Measurements from ENCODE around the gene ARID3B. TPM values are rescaled to one million over a fixed set of nuclear protein-coding genes. Genes with fewer than 3 reads are reported as not detected.
A peak's percentile ranks its signal among the peaks of the same experiment; 100 is the strongest.

ARID3B gene
- total and polyA plus RNA-seq, 2 of the 13 experiments (the other 11 are each of a cell fraction or from before 2014, with no cell fraction given): 5.3 to 12.8 TPM

DNA sequence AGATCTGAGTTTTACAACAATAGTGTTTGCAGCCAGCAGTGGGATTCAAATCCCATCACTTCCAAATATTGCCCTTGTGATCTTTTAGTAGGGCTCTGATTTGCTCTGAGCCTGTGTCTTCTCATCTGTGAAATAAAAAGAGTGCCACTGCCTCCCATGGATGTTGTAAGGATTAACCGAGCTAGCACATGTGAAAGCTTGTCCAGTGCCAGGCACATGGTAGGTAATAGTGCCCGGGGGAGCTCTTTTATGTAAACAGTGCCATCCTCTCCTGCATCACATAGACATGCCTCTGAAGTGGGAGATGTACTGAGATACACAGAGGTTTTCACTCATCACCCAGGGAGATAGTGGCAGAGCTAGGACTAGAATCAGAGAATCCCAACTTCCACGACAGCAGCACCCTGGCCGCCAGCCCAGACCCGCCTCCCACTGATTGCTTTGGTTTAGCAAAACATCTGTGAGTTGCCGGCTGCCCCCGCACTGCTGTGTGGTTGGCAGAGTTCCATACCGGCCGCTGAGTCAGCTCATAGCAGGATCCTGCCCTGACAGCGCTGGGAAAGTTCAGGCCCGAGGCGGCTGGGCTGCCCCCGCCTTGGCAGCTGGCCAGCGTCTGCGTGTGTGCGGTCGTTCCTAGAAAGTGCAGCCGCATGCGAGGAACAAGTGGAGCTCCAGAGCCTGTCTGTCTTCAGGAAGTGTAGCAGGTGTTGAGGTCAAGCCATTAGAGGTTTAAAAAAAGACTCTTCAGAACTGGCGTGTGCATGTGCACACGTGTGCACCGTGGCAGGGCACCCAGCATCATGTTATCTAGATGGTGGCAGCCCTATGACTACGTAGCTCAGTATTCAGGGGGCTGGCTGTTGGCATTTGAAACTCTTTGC, 5.0 kb downstream of the ARID3B start (continued):
- TF ChIP-seq ZNF432 (CRISPR knock-in tag; IDR thresholded peaks at IDR 0.05; ENCODE audit: borderline replicate concordance) (no peak), ZNF251 (CRISPR knock-in tag; IDR thresholded peaks at IDR 0.05) (no peak), MEF2D (CRISPR knock-in tag; IDR thresholded peaks at IDR 0.05) (peak; percentile 87; the same call in 1 of the 2 replicates), KDM2A (CRISPR knock-in tag; IDR thresholded peaks at IDR 0.05; ENCODE audit: borderline replicate concordance, low read depth) (peak; percentile 93), CCDC6 (CRISPR knock-in tag; IDR thresholded peaks at IDR 0.05) (peak; percentile 66; the same call in 1 of the 2 replicates), SIX1 (CRISPR knock-in tag; IDR thresholded peaks at IDR 0.05; ENCODE audit: borderline replicate concordance) (no peak), NCOA5 (CRISPR knock-in tag; IDR thresholded peaks at IDR 0.05) (no peak), GPN1 (CRISPR knock-in tag; IDR thresholded peaks at IDR 0.05; ENCODE audit: borderline replicate concordance) (no peak), U2AF2 (IDR thresholded peaks at IDR 0.05; ENCODE audit: low read depth, low read length) (peak; percentile 49; the same call in 1 of the 2 replicates), SPEN (CRISPR knock-in tag; IDR thresholded peaks at IDR 0.05; ENCODE audit: low read depth) (peak; percentile 94), HNRNPLL (IDR thresholded peaks at IDR 0.05; ENCODE audit: low read depth, low read length, poor library complexity, severe bottlenecking) (peak; percentile 52), ARNT (IDR thresholded peaks at IDR 0.05) (no peak), ZNF567 (CRISPR knock-in tag; IDR thresholded peaks at IDR 0.05; ENCODE audit: borderline replicate concordance) (no peak), NFIC (IDR thresholded peaks at IDR 0.05; ENCODE audit: low read length) (peak; percentile 98), POGZ (CRISPR knock-in tag; IDR thresholded peaks at IDR 0.05) (peak; percentile 79), RBAK (CRISPR knock-in tag; IDR thresholded peaks at IDR 0.05) (no peak), FOXC1 (CRISPR knock-in tag; IDR thresholded peaks at IDR 0.05; ENCODE audit: borderline replicate concordance) (peak; percentile 51; the same call in 1 of the 2 replicates), NAIF1 (CRISPR knock-in tag; IDR thresholded peaks at IDR 0.05; ENCODE audit: borderline replicate concordance) (0 out of 2 replicates have a peak, but pooled peaks have one; percentile 39), SOX13 (IDR thresholded peaks at IDR 0.05) (no peak; the same call in 1 of the 2 replicates), SOX13 (CRISPR knock-in tag; conservative IDR thresholded peaks at IDR 0.05 in 1 of 2, IDR thresholded peaks at IDR 0.05 in 1 of 2) (peak in 1 of 2 experiments; percentile 87; a peak in 2 of 4 replicates)
- TF ChIP-seq, protein P1, sequence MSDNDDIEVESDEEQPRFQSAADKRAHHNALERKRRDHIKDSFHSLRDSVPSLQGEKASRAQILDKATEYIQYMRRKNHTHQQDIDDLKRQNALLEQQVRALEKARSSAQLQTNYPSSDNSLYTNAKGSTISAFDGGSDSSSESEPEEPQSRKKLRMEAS (IDR thresholded peaks at IDR 0.05): peak; percentile 85
- TF ChIP-seq, protein P2, sequence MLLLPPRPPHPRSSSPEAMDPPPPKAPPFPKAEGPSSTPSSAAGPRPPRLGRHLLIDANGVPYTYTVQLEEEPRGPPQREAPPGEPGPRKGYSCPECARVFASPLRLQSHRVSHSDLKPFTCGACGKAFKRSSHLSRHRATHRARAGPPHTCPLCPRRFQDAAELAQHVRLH (CRISPR knock-in tag; IDR thresholded peaks at IDR 0.05; ENCODE audit: borderline replicate concordance, low read depth): peak; percentile 78; the same call in 1 of the 2 replicates
- TF ChIP-seq, protein P3, sequence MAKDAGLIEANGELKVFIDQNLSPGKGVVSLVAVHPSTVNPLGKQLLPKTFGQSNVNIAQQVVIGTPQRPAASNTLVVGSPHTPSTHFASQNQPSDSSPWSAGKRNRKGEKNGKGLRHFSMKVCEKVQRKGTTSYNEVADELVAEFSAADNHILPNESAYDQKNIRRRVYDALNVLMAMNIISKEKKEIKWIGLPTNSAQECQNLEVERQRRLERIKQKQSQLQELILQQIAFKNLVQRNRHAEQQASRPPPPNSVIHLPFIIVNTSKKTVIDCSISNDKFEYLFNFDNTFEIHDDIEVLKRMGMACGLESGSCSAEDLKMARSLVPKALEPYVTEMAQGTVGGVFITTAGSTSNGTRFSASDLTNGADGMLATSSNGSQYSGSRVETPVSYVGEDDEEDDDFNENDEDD (CRISPR knock-in tag; IDR thresholded peaks at IDR 0.05; ENCODE audit: borderline replicate concordance): peak; percentile 54; the same call in 1 of the 2 replicates
- TF ChIP-seq, protein P4, sequence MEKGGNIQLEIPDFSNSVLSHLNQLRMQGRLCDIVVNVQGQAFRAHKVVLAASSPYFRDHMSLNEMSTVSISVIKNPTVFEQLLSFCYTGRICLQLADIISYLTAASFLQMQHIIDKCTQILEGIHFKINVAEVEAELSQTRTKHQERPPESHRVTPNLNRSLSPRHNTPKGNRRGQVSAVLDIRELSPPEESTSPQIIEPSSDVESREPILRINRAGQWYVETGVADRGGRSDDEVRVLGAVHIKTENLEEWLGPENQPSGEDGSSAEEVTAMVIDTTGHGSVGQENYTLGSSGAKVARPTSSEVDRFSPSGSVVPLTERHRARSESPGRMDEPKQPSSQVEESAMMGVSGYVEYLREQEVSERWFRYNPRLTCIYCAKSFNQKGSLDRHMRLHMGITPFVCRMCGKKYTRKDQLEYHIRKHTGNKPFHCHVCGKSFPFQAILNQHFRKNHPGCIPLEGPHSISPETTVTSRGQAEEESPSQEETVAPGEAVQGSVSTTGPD (CRISPR knock-in tag; IDR thresholded peaks at IDR 0.05): no peak
- TF ChIP-seq, protein P5, sequence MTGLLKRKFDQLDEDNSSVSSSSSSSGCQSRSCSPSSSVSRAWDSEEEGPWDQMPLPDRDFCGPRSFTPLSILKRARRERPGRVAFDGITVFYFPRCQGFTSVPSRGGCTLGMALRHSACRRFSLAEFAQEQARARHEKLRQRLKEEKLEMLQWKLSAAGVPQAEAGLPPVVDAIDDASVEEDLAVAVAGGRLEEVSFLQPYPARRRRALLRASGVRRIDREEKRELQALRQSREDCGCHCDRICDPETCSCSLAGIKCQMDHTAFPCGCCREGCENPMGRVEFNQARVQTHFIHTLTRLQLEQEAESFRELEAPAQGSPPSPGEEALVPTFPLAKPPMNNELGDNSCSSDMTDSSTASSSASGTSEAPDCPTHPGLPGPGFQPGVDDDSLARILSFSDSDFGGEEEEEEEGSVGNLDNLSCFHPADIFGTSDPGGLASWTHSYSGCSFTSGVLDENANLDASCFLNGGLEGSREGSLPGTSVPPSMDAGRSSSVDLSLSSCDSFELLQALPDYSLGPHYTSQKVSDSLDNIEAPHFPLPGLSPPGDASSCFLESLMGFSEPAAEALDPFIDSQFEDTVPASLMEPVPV (CRISPR knock-in tag; IDR thresholded peaks at IDR 0.05): peak; percentile 85

Data from HepG2 (cell line).